BLaER1 (cell line): ENCODE results near the gene NEO1.

Experiments used
- H3K27ac ChIP-seq: shearing (Covaris generic); formaldehyde crosslinking; 2 replicates; pipeline ENCODE4 v1.8.1; 2022
- H3K27me3 ChIP-seq: shearing (Covaris generic); formaldehyde crosslinking; 2 replicates; pipeline ENCODE4 v1.8.1; 2022
- H3K36me3 ChIP-seq: shearing (Covaris generic); formaldehyde crosslinking; 2 replicates; pipeline ENCODE4 v1.8.1; 2022
- H3K4me1 ChIP-seq: shearing (Covaris generic); formaldehyde crosslinking; 2 replicates; pipeline ENCODE4 v1.8.1; 2022
- H3K4me2 ChIP-seq: shearing (Covaris generic); formaldehyde crosslinking; 2 replicates; pipeline ENCODE4 v1.8.1; 2022
- H3K4me3 ChIP-seq: shearing (Covaris generic); formaldehyde crosslinking; 2 replicates; pipeline ENCODE4 v1.8.1; 2022
- H3K9ac ChIP-seq: shearing (Covaris generic); formaldehyde crosslinking; 2 replicates; pipeline ENCODE4 v1.8.1; 2022
- H3K9me3 ChIP-seq: shearing (Covaris generic); formaldehyde crosslinking; 2 replicates; pipeline ENCODE4 v1.8.1; 2022
- H4K20me1 ChIP-seq: shearing (Covaris generic); formaldehyde crosslinking; 2 replicates; pipeline ENCODE4 v1.8.1; 2022
- Cebpa-rat ChIP-seq: shearing (Covaris generic); IDR thresholded peaks from 2 replicates; pipeline ENCODE4 v1.8.1; 2022

Gene NEO1

GRCh38 chr15:73246439-73246838, 194.2 kb downstream of the NEO1 start:
- Histone ChIP-seq H3K4me1 (no peaks in the 10 kb centered on the region), H3K9ac (no peak overlapping the region), H3K9me3 (no peaks in the 10 kb centered on the region), H4K20me1 (no peaks in the 10 kb centered on the region), H3K4me2 (no peak overlapping the region), H3K27ac (no peak overlapping the region), H3K27me3 (no peaks in the 10 kb centered on the region), H3K36me3 (peaks cover 13% of the 10 kb centered on the region), H3K4me3 (no peak overlapping the region)
- TF ChIP-seq Cebpa-rat: no peak

GRCh38 chr15:73246898-73247297, 194.6 kb downstream of the NEO1 start:
- Histone ChIP-seq H3K9me3 (no peaks in the 10 kb centered on the region), H3K27ac (no peak overlapping the region), H3K4me1 (no peaks in the 10 kb centered on the region), H4K20me1 (no peaks in the 10 kb centered on the region), H3K4me2 (no peak overlapping the region), H3K4me3 (no peak overlapping the region), H3K27me3 (no peaks in the 10 kb centered on the region), H3K36me3 (peaks cover 13% of the 10 kb centered on the region), H3K9ac (no peak overlapping the region)
- no peak for TF ChIP-seq Cebpa-rat

- no peak for TF ChIP-seq Cebpa-rat
- Histone ChIP-seq H4K20me1 (no peaks in the 10 kb centered on the region), H3K4me3 (no peak overlapping the region), H3K4me2 (no peak overlapping the region), H3K27ac (no peak overlapping the region), H3K9me3 (no peaks in the 10 kb centered on the region), H3K4me1 (no peaks in the 10 kb centered on the region), H3K27me3 (no peaks in the 10 kb centered on the region), H3K36me3 (peaks cover 13% of the 10 kb centered on the region), H3K9ac (no peak overlapping the region)
These were observed 195.1 kb downstream of the NEO1 start for GRCh38 chr15:73247331-73247730.

- Histone ChIP-seq H3K4me2 (no peak overlapping the region), H3K27ac (no peak overlapping the region), H3K36me3 (peaks cover 10% of the 10 kb centered on the region), H3K4me3 (no peak overlapping the region), H3K9ac (no peak overlapping the region), H3K27me3 (no peaks in the 10 kb centered on the region), H4K20me1 (no peaks in the 10 kb centered on the region), H3K4me1 (no peaks in the 10 kb centered on the region), H3K9me3 (no peaks in the 10 kb centered on the region)
- no peak for TF ChIP-seq Cebpa-rat
These were observed 197.2 kb downstream of the NEO1 start for GRCh38 chr15:73249499-73249898.

- Histone ChIP-seq H3K9ac (no peak overlapping the region), H3K36me3 (peaks cover 30% of the 10 kb centered on the region)
- TF ChIP-seq Cebpa-rat: no peak
These were observed 202.3 kb downstream of the NEO1 start for GRCh38 chr15:73254598-73254997.

GRCh38 chr15:73258271-73259108, 206.2 kb downstream of the NEO1 start:
- TF ChIP-seq Cebpa-rat: no peak
- H4K20me1 ChIP-seq: no peaks in the 10 kb centered on the region
- H3K4me3 ChIP-seq: no peak overlapping the region
- H3K4me2 ChIP-seq: no peak overlapping the region
- no peaks in the 10 kb centered on the region for H3K27me3 ChIP-seq
- no peaks in the 10 kb centered on the region for H3K4me1 ChIP-seq
- H3K9ac ChIP-seq: no peak overlapping the region
- H3K9me3 ChIP-seq: no peaks in the 10 kb centered on the region
- H3K36me3 ChIP-seq: peaks cover 44% of the 10 kb centered on the region
- H3K27ac ChIP-seq: no peak overlapping the region

More at GRCh38 chr15:73254598-73254997, 202.3 kb downstream of the NEO1 start:
- Histone ChIP-seq H4K20me1 (no peaks in the 10 kb centered on the region), H3K4me2 (no peak overlapping the region), H3K4me3 (no peak overlapping the region), H3K27me3 (no peaks in the 10 kb centered on the region), H3K27ac (no peak overlapping the region), H3K4me1 (no peaks in the 10 kb centered on the region), H3K9me3 (no peaks in the 10 kb centered on the region)

- no peak overlapping the region for H3K27ac ChIP-seq
- H3K4me1 ChIP-seq: no peaks in the 10 kb centered on the region
- H4K20me1 ChIP-seq: no peaks in the 10 kb centered on the region
- no peak overlapping the region for H3K4me2 ChIP-seq
- H3K27me3 ChIP-seq: no peaks in the 10 kb centered on the region
- peaks cover 34% of the 10 kb centered on the region for H3K36me3 ChIP-seq
- no peak for TF ChIP-seq Cebpa-rat
- H3K9ac ChIP-seq: no peak overlapping the region
- no peak overlapping the region for H3K4me3 ChIP-seq
- no peaks in the 10 kb centered on the region for H3K9me3 ChIP-seq
These were observed 212.6 kb downstream of the NEO1 start for GRCh38 chr15:73264881-73265280.

GRCh38 chr15:73265536-73266153, 213.4 kb downstream of the NEO1 start:
- H3K27me3 ChIP-seq: no peaks in the 10 kb centered on the region
- no peak overlapping the region for H3K27ac ChIP-seq
- H3K36me3 ChIP-seq: peaks cover 34% of the 10 kb centered on the region
- H3K9me3 ChIP-seq: no peaks in the 10 kb centered on the region
- no peak overlapping the region for H3K4me3 ChIP-seq
- H3K4me1 ChIP-seq: no peaks in the 10 kb centered on the region
- no peak for TF ChIP-seq Cebpa-rat
- no peak overlapping the region for H3K4me2 ChIP-seq
- H3K9ac ChIP-seq: no peak overlapping the region
- H4K20me1 ChIP-seq: no peaks in the 10 kb centered on the region

GRCh38 chr15:73268457-73268856, 216.2 kb downstream of the NEO1 start:
- no peaks in the 10 kb centered on the region for H3K27me3 ChIP-seq
- H3K9me3 ChIP-seq: no peaks in the 10 kb centered on the region
- no peak overlapping the region for H3K9ac ChIP-seq
- H3K4me3 ChIP-seq: no peak overlapping the region
- H3K4me2 ChIP-seq: no peak overlapping the region
- no peak overlapping the region for H3K27ac ChIP-seq
- TF ChIP-seq Cebpa-rat: no peak
- no peaks in the 10 kb centered on the region for H4K20me1 ChIP-seq
- no peaks in the 10 kb centered on the region for H3K4me1 ChIP-seq
- H3K36me3 ChIP-seq: peaks cover 38% of the 10 kb centered on the region

- Histone ChIP-seq H3K4me3 (no peak overlapping the region), H4K20me1 (no peaks in the 10 kb centered on the region), H3K9me3 (no peaks in the 10 kb centered on the region), H3K4me1 (no peaks in the 10 kb centered on the region), H3K27ac (no peak overlapping the region), H3K27me3 (no peaks in the 10 kb centered on the region), H3K36me3 (peaks cover 42% of the 10 kb centered on the region), H3K4me2 (no peak overlapping the region), H3K9ac (no peak overlapping the region)
- no peak for TF ChIP-seq Cebpa-rat
These were observed 218.3 kb downstream of the NEO1 start for GRCh38 chr15:73270366-73271097.
